Measurements from ENCODE around the gene GFOD1.

- TF ChIP-seq ARNTL (CRISPR knock-in tag; IDR thresholded peaks at IDR 0.05; ENCODE audit: borderline replicate concordance, low read depth), result no peak
- no peak for TF ChIP-seq TCF4 (CRISPR knock-in tag; IDR thresholded peaks at IDR 0.05; ENCODE audit: borderline replicate concordance)
Measured at GRCh38 chr6:13484827-13485226, 2.6 kb downstream of the GFOD1 start.

Measured in SK-N-SH treated with all-trans-retinoic acid at 6 μM for 48 hours (cell line).